Hepatocyte (in vitro differentiated cells): Measurements from ENCODE around the gene MRAP2.

ENCODE experiments used
- CTCF ChIP-seq: fragments of 200-600 bp; sonication (generic); IDR thresholded peaks from 2 replicates; pipeline ENCODE4 v1.5.1; 2016; ENCODE audit warnings: antibody characterized with exemption, mild to moderate bottlenecking; ENCODE audit not compliant: poor library complexity
- EZH2 ChIP-seq: fragments of 200-600 bp; sonication (generic); IDR thresholded peaks from 2 replicates; pipeline ENCODE4 v1.6.1; 2016; ENCODE audit warnings: antibody characterized with exemption, mild to moderate bottlenecking, borderline replicate concordance
- EZH2phosphoT487 ChIP-seq: fragments of 200-600 bp; sonication (generic); IDR thresholded peaks from one replicate; pipeline ENCODE4 v1.6.1; 2018; ENCODE audit warnings: antibody characterized with exemption, mild to moderate bottlenecking, low read depth, moderate library complexity; ENCODE audit not compliant: unreplicated experiment, severe bottlenecking

- TF ChIP-seq EZH2 (no peak), CTCF (no peak), EZH2phosphoT487 (no peak)
These were observed 15.7 kb upstream of the MRAP2 start for GRCh38 chr6:84017709-84018452.
